BE2C (cell line): Measurements from ENCODE around the gene DENND1A.

Source experiments
- DNase-seq: peaks from one replicate; pipeline ENCODE4 v3.0.0-alpha.2; 2020
- H3K27me3 ChIP-seq: fragments of 250-450 bp; sonication (Bioruptor Pico); 2 replicates; pipeline ENCODE4 v1.5.1; 2020; ENCODE audit warnings: mild to moderate bottlenecking
- H3K36me3 ChIP-seq: fragments of 250-450 bp; sonication (Bioruptor Pico); 2 replicates; pipeline ENCODE4 v1.5.1; 2020; ENCODE audit warnings: mild to moderate bottlenecking
- H3K4me1 ChIP-seq: fragments of 250-450 bp; sonication (Bioruptor Pico); 2 replicates; pipeline ENCODE4 v1.5.1; 2020
- H3K4me3 ChIP-seq: 2 replicates; pipeline ENCODE4 v1.5.1; 2011; ENCODE audit warnings: low read depth, low read length
- H3K9me3 ChIP-seq: fragments of 250-450 bp; sonication (Bioruptor Pico); 2 replicates; pipeline ENCODE4 v1.5.1; 2020
- CTCF ChIP-seq: IDR thresholded peaks from 2 replicates; pipeline ENCODE4 v1.5.1; 2012; ENCODE audit warnings: mild to moderate bottlenecking, low read depth, low read length

DENND1A gene

GRCh38 chr9:123378025-123378424 lies 551.9 kb downstream of the DENND1A start:
- H3K27me3 ChIP-seq, result peaks cover 12% of the 10 kb centered on the region
- DNase-seq, result no peak
- H3K4me1 ChIP-seq, result peaks cover 16% of the 10 kb centered on the region
- H3K9me3 ChIP-seq, result no peaks in the 10 kb centered on the region
- no peak for TF ChIP-seq CTCF
- no peaks in the 10 kb centered on the region for H3K36me3 ChIP-seq
- H3K4me3 ChIP-seq, result no peak overlapping the region

GRCh38 chr9:123377211-123377971 lies 552.5 kb downstream of the DENND1A start:
- Histone ChIP-seq H3K36me3 (no peaks in the 10 kb centered on the region), H3K4me1 (peaks cover 16% of the 10 kb centered on the region), H3K27me3 (peaks cover 19% of the 10 kb centered on the region), H3K9me3 (no peaks in the 10 kb centered on the region), H3K4me3 (no peak overlapping the region)
- no peak for TF ChIP-seq CTCF
- DNase-seq, result peak; percentile 79

- Histone ChIP-seq H3K36me3 (no peaks in the 10 kb centered on the region), H3K27me3 (peaks cover 28% of the 10 kb centered on the region), H3K9me3 (no peaks in the 10 kb centered on the region), H3K4me1 (peaks cover 16% of the 10 kb centered on the region), H3K4me3 (no peak overlapping the region)
- TF ChIP-seq CTCF, result no peak
- DNase-seq, result no peak
Observed at GRCh38 chr9:123376218-123377071, 553.5 kb downstream of the DENND1A start.

GRCh38 chr9:123375469-123376132 lies 554.3 kb downstream of the DENND1A start:
- H3K4me3 ChIP-seq, result no peak overlapping the region
- H3K36me3 ChIP-seq, result no peaks in the 10 kb centered on the region
- no peak for DNase-seq
- TF ChIP-seq CTCF, result no peak
- peaks cover 37% of the 10 kb centered on the region for H3K27me3 ChIP-seq
- no peaks in the 10 kb centered on the region for H3K9me3 ChIP-seq
- H3K4me1 ChIP-seq, result peaks cover 16% of the 10 kb centered on the region

GRCh38 chr9:123373946-123374345 lies 556.0 kb downstream of the DENND1A start:
- DNase-seq, result peak; percentile 68
- Histone ChIP-seq H3K4me1 (peaks cover 16% of the 10 kb centered on the region), H3K27me3 (peaks cover 40% of the 10 kb centered on the region), H3K36me3 (no peaks in the 10 kb centered on the region), H3K4me3 (peak overlapping the region; percentile 20; the same call in 1 of the 2 replicates), H3K9me3 (no peaks in the 10 kb centered on the region)
- TF ChIP-seq CTCF, result no peak
